Measurements from ENCODE around the gene RAD51B.

The RAD51B gene

GRCh38 chr14:68727315-68728047 is 907.9 kb downstream of the RAD51B start:
- no peaks in the 10 kb centered on the region for H3K36me3 ChIP-seq
- no peaks in the 10 kb centered on the region for H3K4me1 ChIP-seq
- TF ChIP-seq, protein P1, sequence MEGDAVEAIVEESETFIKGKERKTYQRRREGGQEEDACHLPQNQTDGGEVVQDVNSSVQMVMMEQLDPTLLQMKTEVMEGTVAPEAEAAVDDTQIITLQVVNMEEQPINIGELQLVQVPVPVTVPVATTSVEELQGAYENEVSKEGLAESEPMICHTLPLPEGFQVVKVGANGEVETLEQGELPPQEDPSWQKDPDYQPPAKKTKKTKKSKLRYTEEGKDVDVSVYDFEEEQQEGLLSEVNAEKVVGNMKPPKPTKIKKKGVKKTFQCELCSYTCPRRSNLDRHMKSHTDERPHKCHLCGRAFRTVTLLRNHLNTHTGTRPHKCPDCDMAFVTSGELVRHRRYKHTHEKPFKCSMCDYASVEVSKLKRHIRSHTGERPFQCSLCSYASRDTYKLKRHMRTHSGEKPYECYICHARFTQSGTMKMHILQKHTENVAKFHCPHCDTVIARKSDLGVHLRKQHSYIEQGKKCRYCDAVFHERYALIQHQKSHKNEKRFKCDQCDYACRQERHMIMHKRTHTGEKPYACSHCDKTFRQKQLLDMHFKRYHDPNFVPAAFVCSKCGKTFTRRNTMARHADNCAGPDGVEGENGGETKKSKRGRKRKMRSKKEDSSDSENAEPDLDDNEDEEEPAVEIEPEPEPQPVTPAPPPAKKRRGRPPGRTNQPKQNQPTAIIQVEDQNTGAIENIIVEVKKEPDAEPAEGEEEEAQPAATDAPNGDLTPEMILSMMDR (IDR thresholded peaks at IDR 0.05; ENCODE audit: low read depth, low read length) = no peak
- no peak for DNase-seq
- H3K9me3 ChIP-seq = no peaks in the 10 kb centered on the region
- H3K4me3 ChIP-seq (ENCODE audit: low read depth, low read length) = no peak overlapping the region
- H3K27me3 ChIP-seq = no peaks in the 10 kb centered on the region

DNA sequence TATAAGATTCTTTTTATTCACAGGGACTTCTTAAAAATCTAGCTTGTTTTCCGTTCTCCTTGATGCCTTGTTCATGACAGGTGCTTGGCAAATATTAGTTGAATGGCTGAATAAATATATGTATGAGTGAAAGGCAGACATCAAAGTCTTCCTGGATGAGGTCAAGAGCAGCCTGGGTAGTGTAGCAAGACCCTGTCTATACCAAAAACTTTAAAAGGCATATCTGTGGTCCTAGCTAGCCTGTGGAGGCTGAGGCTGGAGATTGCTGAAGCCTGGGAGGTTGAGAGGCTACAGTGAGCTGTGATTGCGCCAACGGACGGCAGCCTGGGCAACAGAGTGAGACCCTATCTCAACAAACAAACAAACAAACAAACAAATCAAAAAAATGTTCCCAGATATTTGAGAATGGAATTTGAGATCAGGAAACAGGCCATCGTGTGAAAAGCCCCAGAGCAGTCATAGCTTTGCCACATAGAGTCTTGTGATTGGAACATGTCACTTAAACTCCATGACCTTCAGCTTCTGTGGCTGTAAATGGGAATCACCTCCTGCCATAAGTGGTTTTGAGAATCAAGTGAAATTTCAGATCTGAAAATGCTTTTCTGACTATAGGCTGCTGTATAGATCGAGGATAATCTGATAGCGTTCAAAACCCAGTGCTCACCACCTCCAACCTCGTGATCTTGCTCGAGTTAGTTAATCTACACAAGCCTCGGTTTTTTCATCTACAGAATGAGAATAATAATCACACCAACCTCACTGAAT is 908.9 kb downstream of the RAD51B start:
- DNase-seq = no peak
- Histone ChIP-seq H3K4me1 (no peaks in the 10 kb centered on the region), H3K9me3 (no peaks in the 10 kb centered on the region), H3K4me3 (ENCODE audit: low read depth, low read length) (no peak overlapping the region), H3K27me3 (no peaks in the 10 kb centered on the region), H3K36me3 (no peaks in the 10 kb centered on the region)
- TF ChIP-seq, protein P1 (IDR thresholded peaks at IDR 0.05; ENCODE audit: low read depth, low read length) = no peak

DNA sequence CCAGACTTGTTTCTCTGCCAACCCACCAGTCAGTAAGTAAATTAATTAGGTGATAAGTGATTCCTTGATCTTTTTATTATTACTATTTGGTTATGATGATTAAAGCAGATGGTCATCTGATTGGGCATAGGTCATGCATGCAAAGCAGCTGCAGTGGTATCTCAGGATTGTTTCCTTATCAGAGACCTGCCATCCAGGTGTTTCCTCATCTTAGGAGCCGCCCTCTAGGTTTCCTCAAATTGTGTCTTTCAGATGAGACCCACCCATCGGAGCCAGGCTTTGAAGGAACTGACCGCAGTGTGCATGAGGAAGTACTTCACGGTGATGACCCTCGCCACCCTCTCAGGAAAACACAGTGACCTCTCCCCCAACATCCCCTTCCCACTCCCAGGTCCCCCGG is 910.0 kb downstream of the RAD51B start:
- Histone ChIP-seq H3K36me3 (no peaks in the 10 kb centered on the region), H3K4me3 (ENCODE audit: low read depth, low read length) (no peak overlapping the region), H3K4me1 (no peaks in the 10 kb centered on the region), H3K27me3 (no peaks in the 10 kb centered on the region), H3K9me3 (no peaks in the 10 kb centered on the region)
- TF ChIP-seq, protein P1 (IDR thresholded peaks at IDR 0.05; ENCODE audit: low read depth, low read length) = no peak
- DNase-seq = no peak

GRCh38 chr14:68730348-68730747 is 910.8 kb downstream of the RAD51B start:
- TF ChIP-seq, protein P1 (IDR thresholded peaks at IDR 0.05; ENCODE audit: low read depth, low read length) = no peak
- DNase-seq = no peak
- Histone ChIP-seq H3K4me3 (ENCODE audit: low read depth, low read length) (no peak overlapping the region), H3K36me3 (no peaks in the 10 kb centered on the region), H3K4me1 (no peaks in the 10 kb centered on the region), H3K9me3 (no peaks in the 10 kb centered on the region), H3K27me3 (no peaks in the 10 kb centered on the region)

DNA sequence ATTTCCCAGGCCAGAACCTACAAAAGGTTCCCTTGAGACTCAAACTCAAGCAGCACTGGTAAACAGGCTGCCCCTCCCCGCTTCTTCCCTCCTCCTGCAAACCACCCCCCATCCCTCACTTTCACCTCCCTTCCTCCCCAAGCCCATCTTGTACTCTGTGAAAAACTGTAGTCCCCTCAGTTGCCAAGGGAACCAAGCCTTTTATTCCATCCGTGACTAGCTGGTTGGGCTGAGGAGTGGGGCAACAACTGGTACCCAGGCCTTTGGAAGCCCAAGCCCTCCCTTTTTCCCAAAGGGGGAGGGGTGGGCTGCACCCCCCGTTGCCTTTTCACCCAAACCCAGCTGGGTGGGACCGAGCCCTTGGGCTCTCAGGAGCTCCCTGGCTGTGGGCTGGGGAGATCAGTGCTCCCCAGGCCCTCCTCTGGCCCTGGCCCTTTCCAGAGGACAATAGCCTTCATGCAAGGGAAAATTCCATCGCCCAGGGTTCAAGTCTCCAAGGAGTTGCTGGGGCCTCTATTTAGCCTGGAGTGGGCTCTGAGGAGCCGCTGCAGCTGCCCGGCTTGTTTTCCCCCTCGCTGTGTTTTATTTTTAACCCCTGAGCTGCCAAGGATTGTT is 911.3 kb downstream of the RAD51B start:
- Histone ChIP-seq H3K36me3 (no peaks in the 10 kb centered on the region), H3K4me3 (ENCODE audit: low read depth, low read length) (no peak overlapping the region), H3K4me1 (no peaks in the 10 kb centered on the region), H3K9me3 (no peaks in the 10 kb centered on the region), H3K27me3 (no peaks in the 10 kb centered on the region)
- no peak for DNase-seq
- TF ChIP-seq, protein P1 (IDR thresholded peaks at IDR 0.05; ENCODE audit: low read depth, low read length) = no peak

All from BE2C (cell line).